Prostate gland (tissue), 2 donors: ENCODE results near the gene HOXD8.

ENCODE experiments used
- CTCF ChIP-seq, 4 experiments: fragments of 200-600 bp in 2 of 4; fragments of 450-650 bp in 2 of 4; sonication (generic) in 2 of 4; IDR thresholded peaks; 1 replicate in 3 of 4; 2 replicates in 1 of 4; pipeline ENCODE4 v1.5.1; 2016 to 2019; ENCODE audit warnings: antibody characterized with exemption in 4 of 4, mild to moderate bottlenecking in 2 of 4, moderate library complexity in 2 of 4
- POLR2A ChIP-seq: fragments of 450-650 bp; IDR thresholded peaks from one replicate; pipeline ENCODE4 v1.6.1; 2016; ENCODE audit warnings: antibody characterized with exemption, mild to moderate bottlenecking
- POLR2AphosphoS5 ChIP-seq: sonication (generic); formaldehyde crosslinking; IDR thresholded peaks from one replicate; pipeline ENCODE4 v1.6.1; 2017; ENCODE audit warnings: antibody characterized with exemption

- TF ChIP-seq CTCF (IDR thresholded peaks at IDR 0.05), result no peak
- no peak for TF ChIP-seq POLR2A
- TF ChIP-seq POLR2AphosphoS5, result no peak
Measured at GRCh38 chr2:176147210-176147799, 17.8 kb downstream of the HOXD8 start.
